SU-DHL-6 (cell line): ENCODE data around the gene DNAH17.
"Not testable (repeated sequence)": the region's sequence is repeated elsewhere in the genome, so short reads cannot be mapped to it uniquely, and the experiment has no call there.

Experiments
- H2AFZ ChIP-seq: fragments of 200-600 bp; sonication (generic); 2 replicates; pipeline ENCODE4 v1.6.1; 2014; ENCODE audit warnings: low read depth, mild to moderate bottlenecking, moderate library complexity, mixed read lengths, antibody characterized with exemption, low read length; ENCODE audit not compliant: severe bottlenecking
- H3F3A ChIP-seq: fragments of 200-600 bp; shearing (Covaris generic); 2 replicates; pipeline ENCODE4 v1.6.0; 2016; ENCODE audit warnings: antibody characterized with exemption, mild to moderate bottlenecking; ENCODE audit not compliant: insufficient read depth
- H3K27ac ChIP-seq: fragments of 200-600 bp; sonication (generic); 2 replicates; pipeline ENCODE4 v1.5.1; 2016; ENCODE audit warnings: low read depth, mild to moderate bottlenecking, low read length, moderate library complexity, mixed read lengths
- H3K27me3 ChIP-seq: fragments of 200-600 bp; sonication (generic), shearing (Covaris generic); 2 replicates; pipeline ENCODE4 v1.6.0; 2014; ENCODE audit warnings: mild to moderate bottlenecking, low read length
- H3K36me3 ChIP-seq: fragments of 200-600 bp; sonication (generic); 2 replicates; pipeline ENCODE4 v1.6.1; 2014; ENCODE audit warnings: mild to moderate bottlenecking, low read length, mixed read lengths
- H3K4me2 ChIP-seq: fragments of 300-600, 200-600 bp; shearing (Covaris generic), sonication (generic); 2 replicates; pipeline ENCODE4 v1.6.0; 2014; ENCODE audit warnings: low read length, low read depth, mild to moderate bottlenecking; ENCODE audit not compliant: poor library complexity, severe bottlenecking
- H3K4me3 ChIP-seq: fragments of 200-600 bp; sonication (generic); 2 replicates; pipeline ENCODE4 v1.5.1; 2014; ENCODE audit warnings: antibody characterized with exemption, low read length, mild to moderate bottlenecking, mixed read lengths; ENCODE audit not compliant: insufficient read depth, poor library complexity, severe bottlenecking
- H3K79me2 ChIP-seq: fragments of 200-600 bp; sonication (generic); 2 replicates; pipeline ENCODE4 v1.6.1; 2014; ENCODE audit warnings: mild to moderate bottlenecking, low read length, moderate library complexity; ENCODE audit not compliant: insufficient read depth
- H3K9ac ChIP-seq: fragments of 200-600 bp; sonication (generic); 2 replicates; pipeline ENCODE4 v1.7.0; 2014; ENCODE audit warnings: mild to moderate bottlenecking, low read length
- H3K9me2 ChIP-seq: fragments of 200-600 bp; sonication (generic); replicated peaks from 2 replicates; pipeline ENCODE4 v1.6.1; 2014; ENCODE audit warnings: low read length; ENCODE audit not compliant: insufficient read depth
- H3K9me3 ChIP-seq: fragments of 200-600 bp; sonication (generic); 2 replicates; pipeline ENCODE4 v1.6.1; 2014; ENCODE audit warnings: low read length, mixed read lengths; ENCODE audit not compliant: insufficient read depth
- H4K20me1 ChIP-seq: fragments of 200-600 bp; sonication (generic); 2 replicates; pipeline ENCODE4 v1.6.1; 2014; ENCODE audit warnings: low read depth, mild to moderate bottlenecking, antibody characterized with exemption, low read length, moderate library complexity, mixed read lengths
- CTCF ChIP-seq: fragments of 200-600 bp; sonication (generic); IDR thresholded peaks from one replicate; pipeline ENCODE4 v1.5.1; 2017; ENCODE audit warnings: antibody characterized with exemption, mild to moderate bottlenecking, low read length, moderate library complexity; ENCODE audit not compliant: insufficient read depth, poor library complexity, severe bottlenecking
- EZH2phosphoT487 ChIP-seq: fragments of 200-600 bp; sonication (generic), shearing (Covaris generic); conservative IDR thresholded peaks from 2 replicates; pipeline ENCODE4 v1.6.1; 2018; ENCODE audit warnings: mild to moderate bottlenecking, antibody characterized with exemption, low read length, moderate library complexity, mixed read lengths

The DNAH17 gene

GRCh38 chr17:78504156-78504925, 72.9 kb downstream of the DNAH17 start:
- H3K79me2 ChIP-seq = no peaks in the 10 kb centered on the region
- no peak overlapping the region for H3K9ac ChIP-seq
- H3K9me2 ChIP-seq = no peaks in the 10 kb centered on the region
- no peaks in the 10 kb centered on the region for H3K36me3 ChIP-seq
- H3K9me3 ChIP-seq = no peaks in the 10 kb centered on the region
- H3K27ac ChIP-seq = no peak overlapping the region
- H4K20me1 ChIP-seq = no peaks in the 10 kb centered on the region
- H3F3A ChIP-seq = no peaks in the 10 kb centered on the region
- H2AFZ ChIP-seq = no peak overlapping the region
- H3K27me3 ChIP-seq = no peaks in the 10 kb centered on the region
- H3K4me3 ChIP-seq = no peak overlapping the region
- H3K4me2 ChIP-seq = no peak overlapping the region
- TF ChIP-seq EZH2phosphoT487 = no peak
- TF ChIP-seq CTCF = no peak

- not testable (repeated sequence) for H3K4me3 ChIP-seq
These were observed 73.8 kb downstream of the DNAH17 start for GRCh38 chr17:78503388-78503787.

GRCh38 chr17:78502611-78503148, 74.5 kb downstream of the DNAH17 start:
- no peaks in the 10 kb centered on the region for H3K9me2 ChIP-seq
- no peak overlapping the region for H3K27ac ChIP-seq
- H3F3A ChIP-seq = no peaks in the 10 kb centered on the region
- H3K36me3 ChIP-seq = no peaks in the 10 kb centered on the region
- H3K4me2 ChIP-seq = no peak overlapping the region
- H3K4me3 ChIP-seq = no peak overlapping the region
- H4K20me1 ChIP-seq = no peaks in the 10 kb centered on the region
- no peaks in the 10 kb centered on the region for H3K9me3 ChIP-seq
- H2AFZ ChIP-seq = no peak overlapping the region
- H3K9ac ChIP-seq = no peak overlapping the region
- no peak for TF ChIP-seq EZH2phosphoT487
- TF ChIP-seq CTCF = no peak
- H3K79me2 ChIP-seq = no peaks in the 10 kb centered on the region
- no peaks in the 10 kb centered on the region for H3K27me3 ChIP-seq

More at GRCh38 chr17:78503388-78503787, 73.8 kb downstream of the DNAH17 start:
- not testable (repeated sequence) for H4K20me1 ChIP-seq, H3K9me2 ChIP-seq, H3K9me3 ChIP-seq, H3K27me3 ChIP-seq, H3K9ac ChIP-seq, H3K79me2 ChIP-seq, H3K4me2 ChIP-seq, H2AFZ ChIP-seq, H3F3A ChIP-seq, H3K36me3 ChIP-seq, H3K27ac ChIP-seq
